Right ventricle myocardium superior (tissue), 1 donor: ENCODE results near the gene FAM20C. TPM values are rescaled to one million over a fixed set of nuclear protein-coding genes. Genes with fewer than 3 reads are reported as not detected.

Experiments used
- ATAC-seq: fragments of 200-7000 bp; cut with Tn5 transposase; one replicate; pipeline ENCODE4 v1.9.1; 2020; ENCODE audit warnings: mild to moderate bottlenecking; ENCODE audit not compliant: poor library complexity
- DNase-seq: peaks from one replicate; pipeline ENCODE4 v3.0.0-alpha.2; 2020
- intact Hi-C: fragments of 100-400 bp; cut with DNase I; formaldehyde crosslinking; loops from one replicate; pipeline ENCODE4 v1.11.2; 2022
- total RNA-seq: library from RNA; stranded (reverse); fragmentation: NEBNext Ultra II Directional; extraction: Animal tissue kit (Norgen Biotek cat#: 25700); gene quantifications from one replicate; pipeline ENCODE4 v1.2.1, GENCODE V29; 2021
- donor health status: DM: no; HTN: yes; CAD: no; lungs with severe emphysema.

The FAM20C gene
- total RNA-seq, 1 donor from 2014 or later = 23.4 TPM

GRCh38 chr7:213324-213993 is 21.1 kb downstream of the FAM20C start:
- DNase-seq (no peak), ATAC-seq (no peak)
- intact Hi-C loops = no loop called here

- intact Hi-C loops = no loop called here
- ATAC-seq = no peak
- DNase-seq = no peak
These were observed 22.2 kb downstream of the FAM20C start for GRCh38 chr7:214410-215212.

GRCh38 chr7:216360-217300 is 24.3 kb downstream of the FAM20C start:
- DNase-seq (peak; percentile 74), ATAC-seq (peak; percentile 81)
- intact Hi-C loops = no loop called here

- no peak for DNase-seq
- intact Hi-C loops = no loop called here
- no peak for ATAC-seq
These were observed 25.4 kb downstream of the FAM20C start for GRCh38 chr7:217781-218180.

GRCh38 chr7:218316-218715 is 25.9 kb downstream of the FAM20C start:
- DNase-seq (no peak), ATAC-seq (no peak)
- intact Hi-C loops = no loop called here

GRCh38 chr7:218896-219580 is 26.7 kb downstream of the FAM20C start:
- DNase-seq (no peak), ATAC-seq (no peak)
- intact Hi-C loops = no loop called here

- DNase-seq (no peak), ATAC-seq (peak; percentile 37)
- intact Hi-C loops = no loop called here
These were observed 27.3 kb downstream of the FAM20C start for GRCh38 chr7:219581-220150.

- DNase-seq = no peak
- intact Hi-C loops = no loop called here
- ATAC-seq = no peak
These were observed 27.9 kb downstream of the FAM20C start for GRCh38 chr7:220151-220841.

- intact Hi-C loops = no loop called here
These were observed 29.8 kb downstream of the FAM20C start for GRCh38 chr7:221978-222715.

GRCh38 chr7:222716-223041 is 30.3 kb downstream of the FAM20C start:
- ATAC-seq (no peak), DNase-seq (no peak)
- intact Hi-C loops = no loop called here

More at GRCh38 chr7:221978-222715, 29.8 kb downstream of the FAM20C start:
- DNase-seq = no peak
- no peak for ATAC-seq

- intact Hi-C loops = no loop called here
- ATAC-seq (no peak), DNase-seq (no peak)
These were observed 30.9 kb downstream of the FAM20C start for GRCh38 chr7:223118-223800.

GRCh38 chr7:223861-224260 is 31.5 kb downstream of the FAM20C start:
- ATAC-seq (no peak), DNase-seq (no peak)
- intact Hi-C loops = no loop called here

GRCh38 chr7:226281-226895 is 34.0 kb downstream of the FAM20C start:
- intact Hi-C loops = no loop called here
- ATAC-seq (no peak), DNase-seq (no peak)

- ATAC-seq (no peak), DNase-seq (no peak)
- intact Hi-C loops = no loop called here
These were observed 35.6 kb downstream of the FAM20C start for GRCh38 chr7:227926-228325.

GRCh38 chr7:228610-229009 is 36.2 kb downstream of the FAM20C start:
- DNase-seq (no peak), ATAC-seq (no peak)
- intact Hi-C loops = no loop called here

- DNase-seq (peak; percentile 84), ATAC-seq (peak; percentile 72)
- intact Hi-C loops = no loop called here
These were observed 37.0 kb downstream of the FAM20C start for GRCh38 chr7:229184-229964.
